Gastroesophageal sphincter (tissue), 3 donors: ENCODE data around the gene BID.

Experiments used
- CTCF ChIP-seq, 4 experiments: fragments of 200-600 bp in 2 of 4; fragments of 450-650 bp in 2 of 4; sonication (generic) in 1 of 4; IDR thresholded peaks; one replicate each; pipeline ENCODE4 v1.5.1; 2017 to 2019; ENCODE audit warnings: antibody characterized with exemption in 4 of 4, mild to moderate bottlenecking in 2 of 4, moderate library complexity in 2 of 4
- POLR2A ChIP-seq, 2 donors: fragments of 450-650 bp; IDR thresholded peaks; one replicate each; pipeline ENCODE4 v1.6.1; 2017; ENCODE audit warnings: antibody characterized with exemption in 2 of 2, mild to moderate bottlenecking in 2 of 2, moderate library complexity in 1 of 2

GRCh38 chr22:17743661-17744411, 30.4 kb downstream of the BID start:
- TF ChIP-seq POLR2A (IDR thresholded peaks at IDR 0.05), result no peak
- TF ChIP-seq CTCF (IDR thresholded peaks at IDR 0.05), result no peak
